Skeletal muscle cell (primary cell): ENCODE measurements around the gene PSMA1.
"Not testable (repeated sequence)": the region's sequence is repeated elsewhere in the genome, so short reads cannot be mapped to it uniquely, and the experiment has no call there.

Experiments used
- DNase-seq: peaks from one replicate; pipeline ENCODE4 v3.0.0-alpha.2; 2010; ENCODE audit warnings: low read depth
- H3K4me3 ChIP-seq: 2 replicates; pipeline ENCODE4 v1.5.1; 2011; ENCODE audit warnings: low read depth, mild to moderate bottlenecking, control low read depth, low read length, moderate library complexity

The PSMA1 gene

GRCh38 chr11:14537134-14537599, 17.0 kb upstream of the PSMA1 start:
- no peak for DNase-seq
- H3K4me3 ChIP-seq, result no peak overlapping the region

DNA sequence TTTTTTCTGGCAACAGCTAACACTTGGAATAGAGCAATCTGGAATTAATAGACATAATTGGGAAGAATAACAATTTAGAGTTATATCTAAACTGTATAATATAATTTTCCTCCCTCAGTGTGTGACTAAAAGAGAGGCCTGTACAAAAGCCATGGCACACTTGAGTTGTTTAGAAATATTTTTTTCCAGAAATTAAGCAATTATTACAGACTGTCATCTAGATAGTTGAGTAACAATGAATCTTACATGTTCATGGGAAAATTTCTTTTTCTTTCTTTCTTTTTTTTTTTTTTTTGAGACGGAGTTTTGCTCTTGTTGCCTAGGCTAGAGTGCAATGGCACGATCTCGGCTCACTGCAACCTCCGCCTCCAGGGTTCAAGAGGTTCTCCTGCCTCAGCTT, 15.0 kb upstream of the PSMA1 start:
- not testable (repeated sequence) for H3K4me3 ChIP-seq, DNase-seq

- DNase-seq, result no peak
- no peak overlapping the region for H3K4me3 ChIP-seq
Observed at GRCh38 chr11:14529951-14530350, 9.8 kb upstream of the PSMA1 start.

GRCh38 chr11:14529321-14529720, 9.1 kb upstream of the PSMA1 start:
- H3K4me3 ChIP-seq, result no peak overlapping the region
- DNase-seq, result no peak

DNA sequence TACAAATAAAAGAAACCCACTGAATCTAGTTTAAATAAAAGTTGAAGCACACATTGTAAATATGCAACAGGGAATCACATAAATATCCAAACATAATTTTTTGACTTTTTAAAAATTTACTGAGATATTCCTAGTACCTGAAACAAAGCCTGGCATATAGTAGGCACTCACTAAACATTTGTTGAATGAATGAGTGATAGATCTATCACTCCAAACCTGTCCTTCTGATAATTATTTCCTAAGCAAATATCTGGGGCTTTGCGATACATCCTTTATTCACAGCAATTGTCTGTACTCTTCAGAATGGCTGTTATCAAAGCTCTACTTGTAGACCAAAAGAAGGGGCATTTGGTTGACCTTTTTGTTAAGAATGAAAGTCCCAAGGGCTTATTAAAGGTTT, 2.6 kb upstream of the PSMA1 start:
- no peak for DNase-seq
- no peak overlapping the region for H3K4me3 ChIP-seq

GRCh38 chr11:14522245-14522644, 2.1 kb upstream of the PSMA1 start:
- DNase-seq, result no peak
- no peak overlapping the region for H3K4me3 ChIP-seq

GRCh38 chr11:14520747-14521151, 563 bp upstream of the PSMA1 start:
- no peak for DNase-seq
- H3K4me3 ChIP-seq, result peak overlapping the region; percentile 92

- H3K4me3 ChIP-seq, result peak overlapping the region; percentile 92
- no peak for DNase-seq
Observed at GRCh38 chr11:14519597-14519916, 629 bp downstream of the PSMA1 start.

- H3K4me3 ChIP-seq, result peak overlapping the region; percentile 92
- DNase-seq, result no peak
Observed at GRCh38 chr11:14518820-14519219, 1.4 kb downstream of the PSMA1 start.

DNA sequence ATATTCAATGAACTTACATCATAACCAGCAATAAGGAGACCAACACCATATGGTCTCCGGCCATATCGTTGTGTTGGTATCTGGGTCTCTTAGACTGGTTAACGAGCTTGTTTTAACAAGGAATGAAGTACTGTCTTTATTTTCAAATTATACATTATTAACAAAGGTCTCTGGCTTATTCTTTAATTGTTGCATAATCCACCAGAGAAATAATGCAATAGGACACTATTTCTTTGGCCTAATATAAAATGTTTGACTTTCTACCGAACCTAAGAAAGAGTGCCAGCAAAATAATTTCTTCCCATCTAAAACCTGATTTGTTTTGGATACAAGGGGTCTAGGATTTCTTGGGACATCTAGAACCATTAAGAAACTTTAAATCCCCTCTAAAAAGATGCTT, 6.4 kb downstream of the PSMA1 start:
- DNase-seq, result no peak
- no peak overlapping the region for H3K4me3 ChIP-seq

DNA sequence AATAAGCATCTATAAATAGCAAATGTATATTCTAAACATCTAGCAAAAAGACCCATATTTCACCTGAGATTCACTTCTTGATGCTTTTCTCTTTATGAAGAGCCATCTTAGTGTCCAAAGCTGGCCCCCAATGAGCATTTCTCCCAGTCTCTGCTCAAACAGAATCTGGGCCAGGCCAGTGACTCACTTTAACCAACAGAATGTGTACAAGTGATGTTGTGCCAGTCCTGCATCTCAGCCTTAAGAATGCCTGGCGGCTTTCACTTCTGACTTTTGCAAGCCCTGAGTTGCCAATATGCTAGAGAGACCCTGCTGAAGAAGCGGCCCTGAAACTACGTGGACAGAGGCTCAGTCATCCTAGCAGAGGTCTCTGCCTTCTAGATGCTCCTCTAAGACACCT, 13.7 kb downstream of the PSMA1 start:
- no peak for DNase-seq
- no peak overlapping the region for H3K4me3 ChIP-seq

- DNase-seq, result no peak
- H3K4me3 ChIP-seq, result no peak overlapping the region
Observed at GRCh38 chr11:14503023-14503422, 17.2 kb downstream of the PSMA1 start.

- H3K4me3 ChIP-seq, result no peak overlapping the region
- DNase-seq, result no peak
Observed at GRCh38 chr11:14502039-14502438, 18.1 kb downstream of the PSMA1 start.

GRCh38 chr11:14500181-14500651, 20.0 kb downstream of the PSMA1 start:
- H3K4me3 ChIP-seq, result peak overlapping the region; percentile 88
- peak; percentile 25 for DNase-seq

DNA sequence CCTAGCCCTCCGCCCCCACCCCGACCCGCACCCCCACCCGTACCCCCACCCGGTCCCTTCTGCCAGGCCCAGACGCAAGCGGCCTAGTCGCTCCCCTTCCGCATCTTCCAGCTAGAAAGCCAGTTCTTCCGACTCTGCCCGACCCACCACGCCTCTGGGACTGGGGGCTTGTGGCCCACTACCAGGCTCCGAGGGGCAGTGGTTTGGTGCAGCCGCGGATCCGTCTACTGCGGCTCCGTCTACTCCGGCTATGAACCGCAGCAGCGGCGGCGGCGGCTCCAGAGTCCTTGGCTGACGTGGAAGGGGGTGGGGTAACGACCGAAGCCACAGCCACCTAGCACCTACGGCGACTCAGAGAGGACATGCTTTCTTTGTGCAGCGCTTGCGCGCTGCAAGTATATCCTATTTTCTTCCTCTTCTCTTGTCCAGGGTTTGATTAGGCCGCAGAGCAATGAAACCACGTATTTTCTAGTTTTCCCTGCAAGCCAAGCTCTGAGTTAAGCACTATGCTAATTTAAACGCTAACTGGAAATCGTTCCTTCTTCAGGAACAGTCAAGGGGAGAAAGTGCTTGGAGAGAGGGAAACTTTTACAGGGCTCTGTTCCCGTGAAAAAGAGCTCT, 20.5 kb downstream of the PSMA1 start, which contains the start of gene COPB1:
COPB1 (minus strand) TSS at position 252 of the 621 bp plus-strand sequence. CDS start 883 bp downstream, outside the sequence.
- DNase-seq, result peak; percentile 86
- peak within 1 kb of the TSS; percentile 88 for H3K4me3 ChIP-seq

GRCh38 chr11:14499178-14499559, 21.0 kb downstream of the PSMA1 start:
- H3K4me3 ChIP-seq, result peak overlapping the region; percentile 88
- DNase-seq, result no peak

DNA sequence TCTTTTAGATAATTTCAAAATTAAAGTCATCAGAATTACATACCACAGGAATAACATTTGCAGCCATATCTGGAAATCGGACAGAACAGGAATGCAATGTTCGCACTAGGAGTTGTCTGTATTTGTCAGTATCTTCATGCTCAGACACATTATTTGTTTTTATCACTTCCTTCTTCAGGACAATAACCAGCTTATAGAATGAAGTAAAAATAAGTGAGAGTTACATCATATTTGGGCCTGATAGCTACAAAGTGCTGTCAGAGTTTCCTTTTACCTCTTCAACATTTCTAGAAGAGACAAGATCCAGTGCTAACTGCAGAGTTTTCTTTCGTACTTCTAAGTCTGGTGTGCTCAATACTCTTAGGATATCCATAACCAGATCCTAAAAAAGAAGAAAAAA, 39.5 kb downstream of the PSMA1 start:
- DNase-seq, result no peak
- H3K4me3 ChIP-seq, result no peak overlapping the region

DNA sequence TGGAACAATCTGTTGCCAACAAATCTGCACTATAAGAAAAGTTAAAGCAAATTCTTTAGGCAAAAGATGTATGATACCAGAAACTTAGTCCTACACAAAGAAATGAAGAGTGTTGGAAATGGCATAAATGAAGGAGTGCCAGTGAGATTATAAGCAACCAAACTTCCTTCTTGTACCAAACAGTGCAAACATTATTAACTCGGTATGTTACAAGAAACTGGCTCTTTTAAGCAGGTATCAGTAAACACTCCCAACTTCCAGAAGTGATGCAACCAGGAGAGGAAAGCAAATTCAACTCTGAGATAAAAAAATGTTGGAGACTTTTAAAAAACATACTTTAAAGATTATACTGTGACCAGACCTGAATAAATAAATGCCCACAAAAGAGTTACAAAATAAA, 49.1 kb downstream of the PSMA1 start:
- H3K4me3 ChIP-seq, result no peak overlapping the region
- DNase-seq, result no peak

DNA sequence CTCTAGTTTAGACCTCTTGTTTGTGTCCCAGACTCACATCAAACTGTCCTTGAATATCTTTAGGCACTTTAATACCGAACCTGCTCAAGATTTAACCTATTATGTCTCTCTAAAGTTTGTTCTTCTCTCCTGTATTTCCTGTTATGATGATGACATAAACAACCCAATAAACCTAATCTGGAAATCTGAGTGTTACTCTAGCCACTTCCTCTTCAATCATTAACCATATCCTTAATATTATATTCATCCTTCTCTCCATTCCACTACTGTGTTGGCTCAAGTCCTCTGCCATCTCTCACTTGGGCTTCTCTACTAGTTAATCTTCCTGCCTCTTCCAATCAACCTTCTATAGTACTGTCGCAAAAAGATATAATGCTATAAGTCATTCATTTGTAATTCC, 56.6 kb downstream of the PSMA1 start:
- H3K4me3 ChIP-seq, result no peak overlapping the region
- no peak for DNase-seq

- no peak for DNase-seq
- H3K4me3 ChIP-seq, result no peak overlapping the region
Observed at GRCh38 chr11:14460147-14460546, 60.0 kb downstream of the PSMA1 start.

GRCh38 chr11:14458377-14458776, 61.8 kb downstream of the PSMA1 start:
- H3K4me3 ChIP-seq, result no peak overlapping the region
- DNase-seq, result no peak
